Activated naive CD8-positive, alpha-beta T cell (primary cell): ENCODE data around the gene STAG2.
A peak's percentile ranks its signal among the peaks of the same experiment; 100 is the strongest.

Experiments used
- H3K27ac Mint-ChIP-seq: one replicate; pipeline ENCODE4 v1.8.0; 2021; ENCODE audit warnings: mixed read lengths
- H3K27me3 Mint-ChIP-seq: one replicate; pipeline ENCODE4 v1.8.0; 2021; ENCODE audit warnings: mixed read lengths
- H3K36me3 Mint-ChIP-seq: one replicate; pipeline ENCODE4 v1.8.0; 2021; ENCODE audit warnings: mixed read lengths
- H3K4me1 Mint-ChIP-seq: one replicate; pipeline ENCODE4 v1.8.0; 2021; ENCODE audit warnings: low read depth, mixed read lengths
- H3K4me3 Mint-ChIP-seq: one replicate; pipeline ENCODE4 v1.8.0; 2021; ENCODE audit warnings: mild to moderate bottlenecking, mixed read lengths
- H3K9me3 Mint-ChIP-seq: one replicate; pipeline ENCODE4 v1.8.0; 2021; ENCODE audit warnings: low read depth, mixed read lengths

The STAG2 gene

DNA sequence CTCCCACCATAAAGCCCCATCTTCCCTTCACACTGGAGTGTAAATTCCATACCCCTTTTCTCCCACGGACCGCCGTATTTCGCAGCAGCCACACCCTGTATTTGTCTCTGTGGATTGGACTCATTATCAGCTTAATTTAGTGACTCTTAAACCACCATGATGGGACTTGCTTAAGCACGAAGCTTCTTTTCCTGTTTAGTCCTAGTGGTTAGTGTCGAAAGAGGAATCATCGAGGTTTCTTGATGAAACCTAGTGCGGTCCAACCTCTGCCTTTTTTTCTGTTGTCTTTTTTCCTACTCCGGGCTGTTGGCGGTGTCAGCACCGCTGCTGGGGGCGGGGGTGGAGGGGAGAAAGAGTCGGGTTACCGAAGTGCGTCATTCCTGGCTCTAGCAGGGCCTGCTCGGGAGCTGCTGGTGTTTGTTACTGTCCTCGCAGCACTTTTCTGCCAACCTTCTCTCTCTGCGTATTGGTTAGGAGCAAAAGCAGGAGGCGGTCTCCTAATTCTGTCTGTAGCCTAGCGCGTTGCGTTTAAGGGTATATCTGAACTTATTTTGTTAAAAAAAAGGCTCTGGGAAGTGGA lies 1.4 kb downstream of the STAG2 start:
- Mint-ChIP-seq H3K4me1 (peaks cover 41% of the 10 kb centered on the region), H3K36me3 (no peaks in the 10 kb centered on the region), H3K27me3 (no peaks in the 10 kb centered on the region), H3K9me3 (no peaks in the 10 kb centered on the region), H3K4me3 (peak overlapping the region; percentile 99), H3K27ac (peak overlapping the region; percentile 99)

GRCh38 chrX:123964156-123964834 lies 2.8 kb downstream of the STAG2 start:
- Mint-ChIP-seq H3K9me3 (no peaks in the 10 kb centered on the region), H3K27ac (peak overlapping the region; percentile 99), H3K36me3 (no peaks in the 10 kb centered on the region), H3K4me3 (peak overlapping the region; percentile 99), H3K4me1 (peaks cover 51% of the 10 kb centered on the region), H3K27me3 (no peaks in the 10 kb centered on the region)

DNA sequence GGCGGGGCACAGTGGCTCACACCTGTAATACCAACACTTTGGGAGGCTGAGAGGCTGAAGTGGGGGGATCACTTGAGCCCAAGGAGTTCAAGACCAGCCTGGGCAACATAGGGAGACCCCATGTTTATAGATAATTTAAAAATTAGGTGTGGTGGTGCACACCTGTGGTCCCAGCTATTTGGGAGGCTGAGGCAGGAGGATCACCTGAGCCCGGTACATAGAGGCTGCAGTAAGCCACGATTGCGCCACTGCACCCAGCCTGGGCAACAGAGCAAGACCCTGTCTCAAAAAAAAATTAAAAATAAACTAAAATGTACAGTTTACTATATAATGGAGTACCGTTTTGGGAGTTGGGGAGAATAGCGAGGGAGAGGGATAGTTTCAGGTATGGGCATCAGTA lies 4.2 kb downstream of the STAG2 start:
- Mint-ChIP-seq H3K9me3 (no peaks in the 10 kb centered on the region), H3K4me1 (peaks cover 62% of the 10 kb centered on the region), H3K36me3 (no peaks in the 10 kb centered on the region), H3K27me3 (no peaks in the 10 kb centered on the region), H3K4me3 (peak overlapping the region; percentile 59), H3K27ac (no peak overlapping the region)

- Mint-ChIP-seq H3K27ac (peak overlapping the region; percentile 41), H3K4me1 (peaks cover 73% of the 10 kb centered on the region), H3K4me3 (peak overlapping the region; percentile 27), H3K9me3 (no peaks in the 10 kb centered on the region), H3K36me3 (no peaks in the 10 kb centered on the region), H3K27me3 (no peaks in the 10 kb centered on the region)
These were observed 6.0 kb downstream of the STAG2 start for GRCh38 chrX:123967497-123967896.

- Mint-ChIP-seq H3K4me3 (peak overlapping the region; percentile 30), H3K36me3 (no peaks in the 10 kb centered on the region), H3K27ac (peak overlapping the region; percentile 28), H3K9me3 (no peaks in the 10 kb centered on the region), H3K27me3 (no peaks in the 10 kb centered on the region), H3K4me1 (peaks cover 70% of the 10 kb centered on the region)
These were observed 7.0 kb downstream of the STAG2 start for GRCh38 chrX:123968383-123969050.

DNA sequence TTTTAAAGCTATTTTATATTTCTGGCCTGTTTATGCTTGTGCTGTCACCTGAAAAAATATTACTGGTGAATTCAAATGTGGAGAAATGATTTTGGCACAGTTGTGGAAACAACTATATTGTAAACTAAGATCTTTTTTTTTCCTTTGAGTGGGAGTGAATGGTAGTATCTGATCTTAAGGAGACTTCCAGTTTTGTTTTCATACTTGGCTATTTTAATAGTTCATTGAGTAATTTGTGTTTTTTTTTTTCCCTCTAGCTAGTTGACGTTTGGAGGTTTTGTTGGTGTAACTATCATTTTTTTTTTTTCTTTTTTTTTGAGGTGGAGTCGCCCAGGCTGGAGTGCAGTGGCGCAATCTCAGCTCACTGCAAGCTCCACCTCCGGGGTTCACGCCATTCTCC lies 10.5 kb downstream of the STAG2 start:
- Mint-ChIP-seq H3K9me3 (no peaks in the 10 kb centered on the region), H3K27ac (peak overlapping the region; percentile 78), H3K36me3 (no peaks in the 10 kb centered on the region), H3K4me1 (peaks cover 53% of the 10 kb centered on the region), H3K27me3 (no peaks in the 10 kb centered on the region), H3K4me3 (peak overlapping the region; percentile 56)

- Mint-ChIP-seq H3K4me1 (peaks cover 47% of the 10 kb centered on the region), H3K27ac (no peak overlapping the region), H3K27me3 (no peaks in the 10 kb centered on the region), H3K9me3 (no peaks in the 10 kb centered on the region), H3K36me3 (no peaks in the 10 kb centered on the region), H3K4me3 (no peak overlapping the region)
These were observed 12.4 kb downstream of the STAG2 start for GRCh38 chrX:123973921-123974320.

- Mint-ChIP-seq H3K27me3 (no peaks in the 10 kb centered on the region), H3K4me1 (peaks cover 49% of the 10 kb centered on the region), H3K4me3 (no peak overlapping the region), H3K9me3 (no peaks in the 10 kb centered on the region), H3K27ac (no peak overlapping the region), H3K36me3 (no peaks in the 10 kb centered on the region)
These were observed 13.7 kb downstream of the STAG2 start for GRCh38 chrX:123975180-123975579.

GRCh38 chrX:123976706-123977316 lies 15.3 kb downstream of the STAG2 start:
- Mint-ChIP-seq H3K27ac (peak overlapping the region; percentile 50), H3K9me3 (no peaks in the 10 kb centered on the region), H3K27me3 (no peaks in the 10 kb centered on the region), H3K4me3 (peak overlapping the region; percentile 63), H3K36me3 (no peaks in the 10 kb centered on the region), H3K4me1 (peaks cover 48% of the 10 kb centered on the region)

- H3K4me1 Mint-ChIP-seq = peaks cover 58% of the 10 kb centered on the region
- no peaks in the 10 kb centered on the region for H3K36me3 Mint-ChIP-seq
- H3K27ac Mint-ChIP-seq = peak overlapping the region; percentile 91
These were observed 21.7 kb downstream of the STAG2 start for GRCh38 chrX:123983240-123983639.

DNA sequence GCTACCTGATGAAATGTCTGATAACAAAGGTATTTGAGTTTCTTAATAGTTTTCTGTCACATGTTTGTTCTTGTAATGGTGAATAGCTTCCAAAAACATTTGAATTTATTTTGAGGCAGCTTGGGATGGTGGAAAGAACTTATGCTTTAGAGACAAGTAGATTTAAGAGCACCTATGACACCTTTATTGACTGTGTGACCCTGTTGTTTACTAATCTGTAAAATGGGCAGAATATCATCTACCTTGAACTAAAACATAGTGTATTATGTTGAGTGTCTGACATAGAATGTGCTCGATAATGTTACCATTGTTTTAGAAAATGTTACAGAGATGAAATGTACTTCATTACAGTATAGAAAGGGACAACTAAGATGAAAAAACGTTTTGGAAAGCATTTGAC lies 24.9 kb downstream of the STAG2 start:
- H3K27me3 Mint-ChIP-seq = no peaks in the 10 kb centered on the region
- peaks cover 58% of the 10 kb centered on the region for H3K4me1 Mint-ChIP-seq
- H3K36me3 Mint-ChIP-seq = no peaks in the 10 kb centered on the region
- no peak overlapping the region for H3K4me3 Mint-ChIP-seq
- peak overlapping the region; percentile 24 for H3K27ac Mint-ChIP-seq
- H3K9me3 Mint-ChIP-seq = no peaks in the 10 kb centered on the region

More at GRCh38 chrX:123983240-123983639, 21.7 kb downstream of the STAG2 start:
- Mint-ChIP-seq H3K4me3 (peak overlapping the region; percentile 80), H3K27me3 (no peaks in the 10 kb centered on the region), H3K9me3 (no peaks in the 10 kb centered on the region)

DNA sequence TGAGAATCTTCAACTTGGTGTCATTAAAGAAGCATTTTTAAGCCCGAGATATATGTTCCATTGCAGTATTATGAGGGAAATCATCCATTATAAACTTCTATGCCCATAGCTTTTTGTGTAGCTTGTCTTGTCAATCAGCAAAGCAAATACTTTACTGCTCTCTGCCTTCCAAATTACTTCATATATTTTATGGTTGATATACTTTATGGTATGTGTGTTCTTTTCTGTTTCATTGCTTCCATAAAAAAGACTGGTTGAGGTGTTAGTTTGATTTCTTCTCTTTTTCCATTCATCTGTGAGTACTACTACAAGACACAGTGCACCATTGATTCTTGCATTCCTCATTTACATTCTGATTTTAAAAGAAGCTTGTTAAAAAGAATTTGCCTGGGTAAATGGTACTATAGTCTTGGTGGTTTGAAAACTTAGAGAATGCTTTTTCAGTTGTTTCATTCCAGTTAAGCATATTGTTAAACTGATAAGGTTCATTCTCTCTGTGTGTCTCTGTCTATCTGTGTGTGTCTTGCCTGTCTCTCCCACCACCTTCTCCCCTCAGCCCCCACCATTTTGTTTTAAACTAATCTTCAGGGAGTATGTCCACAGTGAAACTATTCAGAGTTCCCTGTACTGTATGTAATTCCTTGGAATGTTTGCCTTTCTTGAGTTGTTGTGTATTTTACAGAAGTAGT lies 27.1 kb downstream of the STAG2 start:
- Mint-ChIP-seq H3K27ac (peak overlapping the region; percentile 80), H3K4me1 (peaks cover 56% of the 10 kb centered on the region), H3K27me3 (no peaks in the 10 kb centered on the region), H3K9me3 (no peaks in the 10 kb centered on the region), H3K36me3 (no peaks in the 10 kb centered on the region), H3K4me3 (peak overlapping the region; percentile 17)

- no peak overlapping the region for H3K4me3 Mint-ChIP-seq
- no peak overlapping the region for H3K27ac Mint-ChIP-seq
- no peaks in the 10 kb centered on the region for H3K27me3 Mint-ChIP-seq
- H3K36me3 Mint-ChIP-seq = no peaks in the 10 kb centered on the region
- H3K4me1 Mint-ChIP-seq = peaks cover 59% of the 10 kb centered on the region
- no peaks in the 10 kb centered on the region for H3K9me3 Mint-ChIP-seq
These were observed 27.7 kb downstream of the STAG2 start for GRCh38 chrX:123989235-123989634.

- Mint-ChIP-seq H3K4me3 (peak overlapping the region; percentile 32), H3K36me3 (peaks cover 3% of the 10 kb centered on the region), H3K9me3 (no peaks in the 10 kb centered on the region), H3K4me1 (peaks cover 66% of the 10 kb centered on the region), H3K27ac (peak overlapping the region; percentile 62), H3K27me3 (no peaks in the 10 kb centered on the region)
These were observed 28.7 kb downstream of the STAG2 start for GRCh38 chrX:123990169-123990568.

DNA sequence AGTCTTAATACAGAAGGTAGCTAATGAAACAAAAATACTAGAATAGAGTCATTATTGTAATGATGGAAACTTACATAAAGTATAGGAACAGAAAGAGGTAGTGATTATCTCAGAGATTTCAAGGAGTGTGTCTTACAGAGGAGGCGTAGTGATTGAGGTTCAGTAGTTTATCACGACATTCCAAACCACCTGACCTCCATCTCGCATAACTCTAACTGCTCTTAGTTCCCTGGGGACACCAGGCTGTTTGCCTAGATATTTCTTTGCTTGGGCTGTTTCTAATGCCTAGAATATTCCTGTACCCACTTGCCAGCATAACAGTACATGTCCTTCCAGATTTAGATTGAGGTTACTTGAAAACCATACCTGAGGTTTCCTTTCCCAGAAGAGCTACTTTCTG lies 29.1 kb downstream of the STAG2 start:
- H3K4me1 Mint-ChIP-seq = peaks cover 62% of the 10 kb centered on the region
- H3K4me3 Mint-ChIP-seq = peak overlapping the region; percentile 32
- peaks cover 3% of the 10 kb centered on the region for H3K36me3 Mint-ChIP-seq
- peak overlapping the region; percentile 62 for H3K27ac Mint-ChIP-seq
- no peaks in the 10 kb centered on the region for H3K27me3 Mint-ChIP-seq
- no peaks in the 10 kb centered on the region for H3K9me3 Mint-ChIP-seq
